Activated T-helper 2 cell treated with anti-CD3 and anti-CD28 coated beads, Interferon-gamma antibody, Interleukin-2, Interleukin-4, amounts not matched to agents 10 μg/mL and 5 μg/mL and 100 μg/mL, durations not matched to agents 14 hours and 24 hours and 36 hours (primary cell): Measurements from ENCODE around the gene ATP5F1B. TPM values are rescaled to one million over a fixed set of nuclear protein-coding genes. Genes with fewer than 3 reads are reported as not detected.

Experiments
- DNase-seq: peaks from one replicate; pipeline ENCODE4 v3.0.0; 2021; ENCODE audit warnings: low spot score
- H3K27ac Mint-ChIP-seq: one replicate; pipeline ENCODE4 v1.8.0; 2021; ENCODE audit warnings: mixed read lengths
- H3K27me3 Mint-ChIP-seq: one replicate; pipeline ENCODE4 v1.8.0; 2021; ENCODE audit warnings: low read depth, mixed read lengths
- H3K36me3 Mint-ChIP-seq: one replicate; pipeline ENCODE4 v1.8.0; 2021; ENCODE audit warnings: low read depth, mixed read lengths
- H3K4me1 Mint-ChIP-seq: one replicate; pipeline ENCODE4 v1.8.0; 2021; ENCODE audit warnings: low read depth, mixed read lengths
- H3K4me3 Mint-ChIP-seq: one replicate; pipeline ENCODE4 v1.8.0; 2021; ENCODE audit warnings: low read depth, mild to moderate bottlenecking, moderate library complexity, mixed read lengths
- H3K9me3 Mint-ChIP-seq: one replicate; pipeline ENCODE4 v1.8.0; 2021; ENCODE audit warnings: mixed read lengths
- intact Hi-C: fragments of 100-400 bp; cut with micrococcal nuclease; formaldehyde crosslinking; loops from one replicate; pipeline ENCODE4 v1.15.1; 2023
- total RNA-seq: library from RNA; stranded (reverse); gene quantifications from 2 replicates; pipeline ENCODE4 v1.2.3, GENCODE V29; 2022

The ATP5F1B gene
- total RNA-seq, 1 donor from 2014 or later = 729 TPM

DNA sequence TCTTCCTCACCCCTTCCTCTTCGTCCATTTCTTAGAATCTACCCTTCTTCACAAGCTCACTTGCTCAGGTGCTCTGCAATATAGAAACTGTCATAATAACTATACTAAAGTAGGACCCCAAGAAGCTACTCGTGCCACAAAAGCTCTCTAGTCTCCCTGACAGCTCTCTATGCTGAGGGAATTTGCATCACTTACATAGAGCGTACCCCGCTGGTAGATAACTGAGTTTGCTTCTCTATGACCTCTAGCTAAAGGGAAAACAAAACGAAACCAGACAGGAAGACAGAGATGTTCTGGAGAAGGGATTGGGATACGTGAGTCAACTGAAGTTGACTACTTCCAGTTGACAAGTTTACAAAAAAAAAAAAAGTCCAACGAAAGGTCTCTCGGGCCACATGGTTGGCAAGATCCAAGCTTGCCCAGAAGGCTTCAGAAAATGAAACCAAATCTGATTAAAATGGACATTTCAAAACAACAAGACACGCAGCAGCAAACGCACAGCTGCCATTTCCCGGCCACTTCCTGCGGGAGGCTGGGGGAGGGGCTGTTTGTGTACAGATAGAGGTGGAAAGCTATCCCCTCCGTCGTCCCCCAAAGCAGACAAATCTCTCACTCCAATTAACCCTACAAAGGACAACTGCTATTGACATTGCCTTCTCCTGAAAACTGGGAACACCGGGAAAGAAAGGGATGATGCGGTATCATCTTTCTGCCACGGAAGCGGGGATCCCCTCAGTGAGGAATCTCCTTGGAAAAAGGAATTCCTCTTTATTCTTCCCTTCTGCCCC lies 16.9 kb downstream of the ATP5F1B start:
- H3K36me3 Mint-ChIP-seq = peaks cover 40% of the 10 kb centered on the region
- H3K9me3 Mint-ChIP-seq = no peaks in the 10 kb centered on the region
- H3K4me3 Mint-ChIP-seq = peak overlapping the region; percentile 99
- H3K27me3 Mint-ChIP-seq = no peaks in the 10 kb centered on the region
- H3K27ac Mint-ChIP-seq = peak overlapping the region; percentile 94
- peak; percentile 52 for DNase-seq
- peaks cover 60% of the 10 kb centered on the region for H3K4me1 Mint-ChIP-seq
- intact Hi-C loops = no loop called here

GRCh38 chr12:56626701-56627100 lies 19.1 kb downstream of the ATP5F1B start:
- H3K27ac Mint-ChIP-seq = peak overlapping the region; percentile 40
- peaks cover 46% of the 10 kb centered on the region for H3K4me1 Mint-ChIP-seq
- peaks cover 52% of the 10 kb centered on the region for H3K36me3 Mint-ChIP-seq
- no peaks in the 10 kb centered on the region for H3K27me3 Mint-ChIP-seq
- no peak for DNase-seq
- H3K4me3 Mint-ChIP-seq = no peak overlapping the region
- intact Hi-C loops = no loop called here
- H3K9me3 Mint-ChIP-seq = no peaks in the 10 kb centered on the region

DNA sequence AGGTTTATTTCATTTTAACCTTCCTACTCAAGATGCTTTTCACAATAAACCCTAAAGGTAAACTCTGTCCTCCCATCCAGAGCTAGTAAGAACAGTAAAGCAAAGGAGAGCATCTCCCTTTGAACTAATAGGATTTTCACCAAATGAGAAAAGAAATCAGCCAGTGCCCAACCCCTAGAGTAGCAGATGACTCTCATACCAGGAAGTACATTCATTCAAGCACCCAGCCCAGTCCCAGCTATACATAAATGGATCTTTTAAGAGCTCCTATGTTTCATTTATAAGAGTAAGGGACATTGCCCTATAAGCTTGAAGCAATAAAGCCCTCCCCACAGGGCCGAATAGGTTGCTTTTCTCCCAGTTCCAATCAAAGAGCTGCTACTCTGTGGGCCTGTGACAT lies 23.2 kb downstream of the ATP5F1B start:
- intact Hi-C loops = no loop called here
- no peak overlapping the region for H3K4me3 Mint-ChIP-seq
- peaks cover 31% of the 10 kb centered on the region for H3K4me1 Mint-ChIP-seq
- peaks cover 61% of the 10 kb centered on the region for H3K36me3 Mint-ChIP-seq
- DNase-seq = no peak
- peak overlapping the region; percentile 11 for H3K27ac Mint-ChIP-seq
- no peaks in the 10 kb centered on the region for H3K27me3 Mint-ChIP-seq
- H3K9me3 Mint-ChIP-seq = no peaks in the 10 kb centered on the region

GRCh38 chr12:56616925-56617324 lies 28.9 kb downstream of the ATP5F1B start:
- no peaks in the 10 kb centered on the region for H3K9me3 Mint-ChIP-seq
- H3K27ac Mint-ChIP-seq = peak overlapping the region; percentile 0
- H3K27me3 Mint-ChIP-seq = no peaks in the 10 kb centered on the region
- H3K36me3 Mint-ChIP-seq = peaks cover 79% of the 10 kb centered on the region
- no peak overlapping the region for H3K4me3 Mint-ChIP-seq
- H3K4me1 Mint-ChIP-seq = peaks cover 9% of the 10 kb centered on the region
- intact Hi-C loops = no loop called here
- DNase-seq = no peak

DNA sequence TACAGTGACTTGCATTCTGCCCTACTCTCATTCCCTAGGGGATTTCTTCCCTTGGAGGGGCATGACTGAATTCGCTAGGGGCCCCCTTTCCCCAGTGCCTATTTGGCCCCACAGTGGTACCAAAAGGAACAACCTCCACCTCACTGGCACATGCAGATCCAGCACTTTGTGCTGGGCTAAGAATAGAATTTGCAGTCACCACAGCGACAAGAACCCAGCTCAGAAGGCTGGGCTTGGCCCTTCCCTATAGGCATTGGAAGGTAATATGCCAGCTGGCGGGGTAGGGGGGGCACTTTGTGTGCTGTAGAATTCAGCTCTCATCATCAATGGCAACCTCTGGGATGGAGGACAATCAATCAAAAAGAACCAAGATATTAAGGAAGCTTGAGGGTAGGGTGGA lies 29.5 kb downstream of the ATP5F1B start:
- H3K27me3 Mint-ChIP-seq = no peaks in the 10 kb centered on the region
- peaks cover 85% of the 10 kb centered on the region for H3K36me3 Mint-ChIP-seq
- peaks cover 8% of the 10 kb centered on the region for H3K4me1 Mint-ChIP-seq
- H3K27ac Mint-ChIP-seq = no peak overlapping the region
- no peak overlapping the region for H3K4me3 Mint-ChIP-seq
- H3K9me3 Mint-ChIP-seq = no peaks in the 10 kb centered on the region
- intact Hi-C loops = no loop called here
- no peak for DNase-seq

- no peak overlapping the region for H3K27ac Mint-ChIP-seq
- intact Hi-C loops = no loop called here
- no peak overlapping the region for H3K4me3 Mint-ChIP-seq
- no peak for DNase-seq
- H3K27me3 Mint-ChIP-seq = no peaks in the 10 kb centered on the region
- H3K9me3 Mint-ChIP-seq = no peaks in the 10 kb centered on the region
- H3K36me3 Mint-ChIP-seq = peaks cover 90% of the 10 kb centered on the region
- peaks cover 3% of the 10 kb centered on the region for H3K4me1 Mint-ChIP-seq
Observed at GRCh38 chr12:56614627-56615026, 31.2 kb downstream of the ATP5F1B start.

- peaks cover 82% of the 10 kb centered on the region for H3K36me3 Mint-ChIP-seq
- H3K27ac Mint-ChIP-seq = no peak overlapping the region
- no peak for DNase-seq
- H3K4me3 Mint-ChIP-seq = no peak overlapping the region
- no peaks in the 10 kb centered on the region for H3K9me3 Mint-ChIP-seq
- intact Hi-C loops = no loop called here
- H3K4me1 Mint-ChIP-seq = no peaks in the 10 kb centered on the region
- no peaks in the 10 kb centered on the region for H3K27me3 Mint-ChIP-seq
Observed at GRCh38 chr12:56604355-56604754, 41.4 kb downstream of the ATP5F1B start.

DNA sequence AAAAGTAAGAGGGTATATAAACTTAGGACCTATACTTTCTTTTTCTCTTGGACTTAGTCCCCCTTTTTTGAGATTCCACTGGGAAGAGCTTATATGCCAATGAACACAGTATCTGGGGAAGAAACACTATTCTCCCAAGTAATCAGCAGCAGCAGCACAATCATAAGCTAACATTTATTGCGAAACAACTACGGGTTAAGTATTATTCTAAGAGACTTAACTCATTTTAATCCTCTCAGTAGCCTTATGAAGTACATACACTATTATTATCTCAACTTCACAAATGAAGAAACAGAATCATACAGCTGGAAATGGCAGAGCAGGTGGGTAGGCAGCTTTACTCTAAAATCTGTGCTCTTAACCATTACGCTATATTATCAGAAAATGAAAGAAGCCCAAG lies 43.5 kb downstream of the ATP5F1B start:
- H3K27ac Mint-ChIP-seq = no peak overlapping the region
- intact Hi-C loops = no loop called here
- DNase-seq = no peak
- H3K36me3 Mint-ChIP-seq = peaks cover 94% of the 10 kb centered on the region
- no peaks in the 10 kb centered on the region for H3K9me3 Mint-ChIP-seq
- no peaks in the 10 kb centered on the region for H3K27me3 Mint-ChIP-seq
- H3K4me1 Mint-ChIP-seq = no peaks in the 10 kb centered on the region
- H3K4me3 Mint-ChIP-seq = no peak overlapping the region

DNA sequence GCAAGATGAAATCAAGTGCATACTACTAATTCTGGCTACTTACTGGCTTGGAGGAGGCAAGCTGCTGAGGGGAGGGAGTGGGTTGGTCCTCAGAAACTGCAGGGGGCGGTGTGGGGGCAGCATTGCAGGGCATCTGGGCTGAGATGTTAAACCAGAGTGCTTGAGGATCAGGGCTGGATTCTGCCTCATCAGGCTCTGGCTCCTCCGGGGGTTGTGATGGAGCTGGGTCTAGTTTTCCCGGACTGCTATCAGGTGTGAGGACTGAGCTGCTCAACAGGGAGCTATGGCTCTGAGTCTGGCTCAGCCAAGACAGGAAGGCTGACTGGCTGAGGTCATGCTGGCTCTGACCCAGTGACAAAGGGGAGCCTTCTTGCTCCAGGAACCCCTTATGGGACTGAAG lies 44.3 kb downstream of the ATP5F1B start:
- Mint-ChIP-seq H3K27ac (no peak overlapping the region), H3K27me3 (no peaks in the 10 kb centered on the region), H3K9me3 (no peaks in the 10 kb centered on the region), H3K36me3 (peaks cover 94% of the 10 kb centered on the region), H3K4me3 (no peak overlapping the region), H3K4me1 (no peaks in the 10 kb centered on the region)
- intact Hi-C loops = no loop called here
- DNase-seq = no peak

- Mint-ChIP-seq H3K4me3 (no peak overlapping the region), H3K4me1 (peaks cover 4% of the 10 kb centered on the region), H3K27ac (no peak overlapping the region), H3K36me3 (peaks cover 92% of the 10 kb centered on the region), H3K27me3 (no peaks in the 10 kb centered on the region), H3K9me3 (no peaks in the 10 kb centered on the region)
- intact Hi-C loops = no loop called here
- DNase-seq = no peak
Observed at GRCh38 chr12:56600753-56601152, 45.0 kb downstream of the ATP5F1B start.

GRCh38 chr12:56599797-56600196 lies 46.0 kb downstream of the ATP5F1B start:
- peaks cover 4% of the 10 kb centered on the region for H3K4me1 Mint-ChIP-seq
- peaks cover 87% of the 10 kb centered on the region for H3K36me3 Mint-ChIP-seq
- no peak overlapping the region for H3K4me3 Mint-ChIP-seq
- no peak for DNase-seq
- no peak overlapping the region for H3K27ac Mint-ChIP-seq
- intact Hi-C loops = no loop called here
- H3K9me3 Mint-ChIP-seq = no peaks in the 10 kb centered on the region
- no peaks in the 10 kb centered on the region for H3K27me3 Mint-ChIP-seq

DNA sequence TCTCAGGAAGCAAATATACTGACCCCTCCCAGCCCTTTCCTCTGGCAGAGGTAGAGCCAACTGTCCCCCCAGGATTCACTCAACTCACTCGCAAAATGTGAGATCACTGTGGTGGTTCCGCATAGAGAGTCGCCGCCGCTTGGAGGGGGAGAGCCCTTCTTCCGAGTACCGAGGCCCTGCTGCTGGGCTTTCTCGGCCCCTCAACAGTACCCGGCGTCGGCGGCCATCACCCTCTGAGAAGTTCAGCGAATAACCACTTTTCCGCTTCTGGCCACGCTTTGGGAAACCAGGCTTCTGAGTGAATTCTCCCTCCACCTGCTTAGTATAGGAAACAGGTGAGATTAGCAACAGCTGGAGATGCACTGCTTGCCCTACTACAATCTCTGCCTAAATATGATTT lies 46.7 kb downstream of the ATP5F1B start:
- H3K4me3 Mint-ChIP-seq = no peak overlapping the region
- H3K27ac Mint-ChIP-seq = no peak overlapping the region
- H3K9me3 Mint-ChIP-seq = no peaks in the 10 kb centered on the region
- no peaks in the 10 kb centered on the region for H3K27me3 Mint-ChIP-seq
- peaks cover 4% of the 10 kb centered on the region for H3K4me1 Mint-ChIP-seq
- intact Hi-C loops = no loop called here
- no peak for DNase-seq
- peaks cover 79% of the 10 kb centered on the region for H3K36me3 Mint-ChIP-seq

GRCh38 chr12:56596815-56597214 lies 49.0 kb downstream of the ATP5F1B start:
- Mint-ChIP-seq H3K4me1 (peaks cover 4% of the 10 kb centered on the region), H3K9me3 (no peaks in the 10 kb centered on the region), H3K4me3 (no peak overlapping the region), H3K27me3 (no peaks in the 10 kb centered on the region), H3K36me3 (peaks cover 61% of the 10 kb centered on the region), H3K27ac (peak overlapping the region; percentile 6)
- intact Hi-C loops = no loop called here
- DNase-seq = no peak
